Cardiac fibroblast (primary cell): ENCODE data around the gene SGIP1.
A peak's percentile ranks its signal among the peaks of the same experiment; 100 is the strongest.

Experiments used
- DNase-seq, 2 donors: peaks; one replicate each; pipeline versions ENCODE4 v3.0.0 to v3.0.0-alpha.2; 2010; ENCODE audit warnings: low read depth in 2 of 2
- H3K4me3 ChIP-seq, 2 donors: replicated peaks in 1 of 2; 1 replicate in 1 of 2; 2 replicates in 1 of 2; pipeline ENCODE4 v1.5.1; 2011; ENCODE audit warnings: low read depth in 2 of 2, low read length in 2 of 2, mild to moderate bottlenecking in 2 of 2, moderate library complexity in 1 of 2
- CTCF ChIP-seq: IDR thresholded peaks from one replicate; pipeline ENCODE4 v1.5.1; 2011; ENCODE audit warnings: low read depth, mild to moderate bottlenecking, low read length, inconsistent platforms

The SGIP1 gene

GRCh38 chr1:66596191-66596590, 62.2 kb downstream of the SGIP1 start:
- H3K4me3 ChIP-seq: no peak overlapping the region
- no peak for DNase-seq
- no peak for TF ChIP-seq CTCF

GRCh38 chr1:66597500-66597899, 63.5 kb downstream of the SGIP1 start:
- DNase-seq: no peak
- no peak for TF ChIP-seq CTCF
- H3K4me3 ChIP-seq: no peak overlapping the region

- no peak for TF ChIP-seq CTCF
Measured at GRCh38 chr1:66598670-66599069, 64.7 kb downstream of the SGIP1 start.

GRCh38 chr1:66599346-66599745, 65.4 kb downstream of the SGIP1 start:
- peak; percentile 19 to 61 for DNase-seq
- no peak for TF ChIP-seq CTCF

More at GRCh38 chr1:66598670-66599069, 64.7 kb downstream of the SGIP1 start:
- DNase-seq: peak; percentile 67 to 91
- H3K4me3 ChIP-seq: no peak overlapping the region

GRCh38 chr1:66599899-66600737, 66.2 kb downstream of the SGIP1 start:
- H3K4me3 ChIP-seq: no peak overlapping the region
- no peak for TF ChIP-seq CTCF
- DNase-seq: no peak

More at GRCh38 chr1:66599346-66599745, 65.4 kb downstream of the SGIP1 start:
- H3K4me3 ChIP-seq: no peak overlapping the region

GRCh38 chr1:66605419-66605997, 71.6 kb downstream of the SGIP1 start:
- peak in 1 of 2 donors; percentile 28 for DNase-seq
- no peak for TF ChIP-seq CTCF
- no peak overlapping the region for H3K4me3 ChIP-seq
